Activated CD8-positive, alpha-beta memory T cell treated with anti-CD3 and anti-CD28 coated beads for 48 hours (primary cell): ENCODE data around the gene ACTN2.

Experiments used
- DNase-seq, 3 experiments: peaks; one replicate each; pipeline ENCODE4 v3.0.0-alpha.2; 2020; ENCODE audit warnings: low read depth in 2 of 3, low spot score in 2 of 3

Gene ACTN2

GRCh38 chr1:236734141-236734765 lies 48.0 kb downstream of the ACTN2 start:
- DNase-seq = no peak

- DNase-seq = no peak
Measured at GRCh38 chr1:236736761-236737160, 50.5 kb downstream of the ACTN2 start.

GRCh38 chr1:236741753-236742152 lies 55.5 kb downstream of the ACTN2 start:
- DNase-seq = no peak

- no peak for DNase-seq
Measured at GRCh38 chr1:236742421-236743160, 56.3 kb downstream of the ACTN2 start.

- DNase-seq = no peak
Measured at GRCh38 chr1:236744533-236744932, 58.2 kb downstream of the ACTN2 start.

GRCh38 chr1:236746785-236747184 lies 60.5 kb downstream of the ACTN2 start:
- DNase-seq = no peak

- no peak for DNase-seq
Measured at GRCh38 chr1:236747311-236747985, 61.1 kb downstream of the ACTN2 start.

GRCh38 chr1:236748268-236748870 lies 62.1 kb downstream of the ACTN2 start:
- DNase-seq = no peak

- DNase-seq = no peak
Measured at GRCh38 chr1:236750928-236751327, 64.6 kb downstream of the ACTN2 start.

- DNase-seq = no peak
Measured at GRCh38 chr1:236751385-236751784, 65.1 kb downstream of the ACTN2 start.

GRCh38 chr1:236751935-236752334 lies 65.6 kb downstream of the ACTN2 start:
- DNase-seq = no peak

GRCh38 chr1:236753516-236753915 lies 67.2 kb downstream of the ACTN2 start:
- no peak for DNase-seq

GRCh38 chr1:236753964-236754363 lies 67.7 kb downstream of the ACTN2 start:
- DNase-seq = no peak

- DNase-seq = no peak
Measured at GRCh38 chr1:236754525-236755210, 68.4 kb downstream of the ACTN2 start.

GRCh38 chr1:236757640-236758039 lies 71.3 kb downstream of the ACTN2 start:
- no peak for DNase-seq

GRCh38 chr1:236759252-236759859 lies 73.1 kb downstream of the ACTN2 start:
- no peak for DNase-seq

GRCh38 chr1:236760480-236760879 lies 74.2 kb downstream of the ACTN2 start:
- DNase-seq = no peak

GRCh38 chr1:236760986-236761385 lies 74.7 kb downstream of the ACTN2 start:
- DNase-seq = no peak

- DNase-seq = no peak
Measured at GRCh38 chr1:236761397-236762132, 75.3 kb downstream of the ACTN2 start.

GRCh38 chr1:236762410-236762809 lies 76.1 kb downstream of the ACTN2 start:
- no peak for DNase-seq
